HepG2 (cell line): ENCODE results near the gene TBC1D20. TPM values are rescaled to one million over a fixed set of nuclear protein-coding genes. Genes with fewer than 3 reads are reported as not detected.

Source experiments
- ARNT ChIP-seq: fragments of 450-650 bp; IDR thresholded peaks from 2 replicates; pipeline ENCODE4 v1.6.1; 2017
- HDAC2 ChIP-seq: sonication (generic); formaldehyde crosslinking; IDR thresholded peaks from 2 replicates; pipeline ENCODE4 v1.4.0; 2020; ENCODE audit warnings: missing genetic modification reagents
- MAFG ChIP-seq: sonication (generic); formaldehyde crosslinking; IDR thresholded peaks from 2 replicates; pipeline ENCODE4 v1.5.1; 2020; ENCODE audit warnings: mild to moderate bottlenecking, missing genetic modification reagents
- PLRG1 ChIP-seq: fragments of 450-650 bp; conservative IDR thresholded peaks from 2 replicates; pipeline ENCODE4 v1.6.1; 2016
- REPIN1 ChIP-seq: sonication (generic); formaldehyde crosslinking; IDR thresholded peaks from 2 replicates; pipeline ENCODE4 v1.8.0; 2022; ENCODE audit warnings: missing genetic modification reagents, low read depth, mild to moderate bottlenecking, borderline replicate concordance
- SMARCE1 ChIP-seq: fragments of 450-650 bp; IDR thresholded peaks from 2 replicates; pipeline ENCODE4 v1.6.1; 2017; ENCODE audit warnings: borderline replicate concordance
- TBX3 ChIP-seq: fragments of 450-650 bp; IDR thresholded peaks from 2 replicates; pipeline ENCODE4 v1.6.1; 2017; ENCODE audit warnings: antibody characterized with exemption, mild to moderate bottlenecking, inconsistent platforms, borderline replicate concordance
- ZBTB7A ChIP-seq: sonication (generic); formaldehyde crosslinking; IDR thresholded peaks from 2 replicates; pipeline ENCODE4 v1.8.0; 2022; ENCODE audit warnings: mild to moderate bottlenecking, missing genetic modification reagents
- ZNF235 ChIP-seq: sonication (generic); formaldehyde crosslinking; IDR thresholded peaks from 2 replicates; pipeline ENCODE4 v1.8.1; 2023; ENCODE audit warnings: mild to moderate bottlenecking, missing genetic modification reagents, borderline replicate concordance
- ZNF274 ChIP-seq: sonication (generic); formaldehyde crosslinking; IDR thresholded peaks from 2 replicates; pipeline ENCODE4 v1.5.1; 2020; ENCODE audit warnings: mild to moderate bottlenecking, missing genetic modification reagents
- ZNF337 ChIP-seq: sonication (generic); formaldehyde crosslinking; IDR thresholded peaks from 2 replicates; pipeline ENCODE4 v1.5.1; 2020; ENCODE audit warnings: missing genetic modification reagents, low read depth, mild to moderate bottlenecking, borderline replicate concordance
- ZNF432 ChIP-seq: sonication (generic); formaldehyde crosslinking; IDR thresholded peaks from 2 replicates; pipeline ENCODE4 v1.5.0; 2020; ENCODE audit warnings: missing genetic modification reagents, mild to moderate bottlenecking, borderline replicate concordance
- ZNF496 ChIP-seq: sonication (generic); formaldehyde crosslinking; IDR thresholded peaks from 2 replicates; pipeline ENCODE4 v1.8.1; 2023; ENCODE audit warnings: mild to moderate bottlenecking, moderate library complexity, missing genetic modification reagents; ENCODE audit not compliant: insufficient replicate concordance
- polyA plus RNA-seq, 8 experiments: library from polyadenylated mRNA; depleted of rRNA in 3 of 8; stranded (reverse) in 7 of 8; unstranded in 1 of 8; fragments of >200 nt; fragmentation: Illumina TruSeq in 4 of 8; extraction: Trizol in 4 of 8; gene quantifications; 2 replicates each; pipeline versions ENCODE4 v1.2.1 to v1.2.3, GENCODE V29; 2011 to 2016; ENCODE audit warnings: low read depth in 4 of 8, missing spikeins in 1 of 8, mixed read lengths in 1 of 8; ENCODE audit not compliant: insufficient read depth in 1 of 8
- total RNA-seq, 5 experiments: library from RNA; depleted of rRNA; stranded (reverse); fragments of >200 nt; fragmentation: Illumina TruSeq; extraction: Trizol; gene quantifications; 2 replicates each; pipeline ENCODE4 v1.2.3, GENCODE V29; 2016; ENCODE audit warnings: low read depth in 1 of 5
- TF ChIP-seq, protein P1 (sequence below): IDR thresholded peaks from 2 replicates; pipeline ENCODE4 v1.6.1; 2016; ENCODE audit warnings: low read depth, missing genetic modification reagents, missing compliant biosample characterization
- TF ChIP-seq, protein P2 (sequence below): sonication (generic); formaldehyde crosslinking; IDR thresholded peaks from 2 replicates; pipeline ENCODE4 v1.4.0; 2020; ENCODE audit warnings: mild to moderate bottlenecking, low read depth, missing genetic modification reagents
- TF ChIP-seq, protein P3 (sequence below): sonication (generic); formaldehyde crosslinking; IDR thresholded peaks from 2 replicates; pipeline ENCODE4 v1.5.1; 2020; ENCODE audit warnings: mild to moderate bottlenecking, missing genetic modification reagents, borderline replicate concordance

The TBC1D20 gene
- total and polyA plus RNA-seq, 2 of the 13 experiments (the other 11 are each of a cell fraction or from before 2014, with no cell fraction given): 36.6 to 47.1 TPM

DNA sequence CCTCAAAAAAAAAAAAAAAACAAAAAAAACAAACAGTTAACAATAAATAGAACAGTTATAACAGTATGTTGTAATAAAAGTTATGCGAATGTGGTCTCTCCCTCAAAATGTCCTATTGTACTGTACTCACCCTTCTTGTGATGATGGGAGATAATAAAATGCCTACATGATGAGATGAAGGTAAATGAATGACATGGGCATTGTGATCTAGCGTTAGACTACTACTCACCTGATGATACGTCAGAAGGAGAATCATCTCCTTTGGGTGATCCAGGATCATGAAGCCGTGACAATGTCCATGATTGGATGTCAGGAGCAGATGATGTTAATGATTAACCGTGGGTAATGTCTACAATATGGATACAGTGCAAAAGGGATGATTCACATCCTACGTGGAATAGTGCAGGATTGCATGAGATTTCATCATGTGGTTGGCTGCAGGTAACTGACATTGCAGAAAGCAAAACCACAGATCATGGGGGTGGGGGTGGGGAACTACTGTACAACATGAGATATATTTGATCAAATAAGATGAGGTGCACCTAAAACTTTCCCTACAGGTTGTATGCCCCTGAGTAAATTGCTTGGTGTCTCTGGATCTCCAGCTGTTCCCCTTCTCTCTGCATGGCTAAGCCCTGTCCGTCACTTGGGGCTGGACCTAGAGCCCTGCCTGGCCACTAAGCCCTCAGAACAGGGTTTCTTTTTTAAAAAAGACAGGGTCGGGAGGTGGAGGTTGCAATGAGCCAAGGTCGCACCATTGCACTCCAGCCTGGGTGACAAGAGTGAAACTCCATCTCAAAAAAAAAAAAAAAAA is 60.4 kb downstream of the TBC1D20 start (continued):
- TF ChIP-seq, protein P1, sequence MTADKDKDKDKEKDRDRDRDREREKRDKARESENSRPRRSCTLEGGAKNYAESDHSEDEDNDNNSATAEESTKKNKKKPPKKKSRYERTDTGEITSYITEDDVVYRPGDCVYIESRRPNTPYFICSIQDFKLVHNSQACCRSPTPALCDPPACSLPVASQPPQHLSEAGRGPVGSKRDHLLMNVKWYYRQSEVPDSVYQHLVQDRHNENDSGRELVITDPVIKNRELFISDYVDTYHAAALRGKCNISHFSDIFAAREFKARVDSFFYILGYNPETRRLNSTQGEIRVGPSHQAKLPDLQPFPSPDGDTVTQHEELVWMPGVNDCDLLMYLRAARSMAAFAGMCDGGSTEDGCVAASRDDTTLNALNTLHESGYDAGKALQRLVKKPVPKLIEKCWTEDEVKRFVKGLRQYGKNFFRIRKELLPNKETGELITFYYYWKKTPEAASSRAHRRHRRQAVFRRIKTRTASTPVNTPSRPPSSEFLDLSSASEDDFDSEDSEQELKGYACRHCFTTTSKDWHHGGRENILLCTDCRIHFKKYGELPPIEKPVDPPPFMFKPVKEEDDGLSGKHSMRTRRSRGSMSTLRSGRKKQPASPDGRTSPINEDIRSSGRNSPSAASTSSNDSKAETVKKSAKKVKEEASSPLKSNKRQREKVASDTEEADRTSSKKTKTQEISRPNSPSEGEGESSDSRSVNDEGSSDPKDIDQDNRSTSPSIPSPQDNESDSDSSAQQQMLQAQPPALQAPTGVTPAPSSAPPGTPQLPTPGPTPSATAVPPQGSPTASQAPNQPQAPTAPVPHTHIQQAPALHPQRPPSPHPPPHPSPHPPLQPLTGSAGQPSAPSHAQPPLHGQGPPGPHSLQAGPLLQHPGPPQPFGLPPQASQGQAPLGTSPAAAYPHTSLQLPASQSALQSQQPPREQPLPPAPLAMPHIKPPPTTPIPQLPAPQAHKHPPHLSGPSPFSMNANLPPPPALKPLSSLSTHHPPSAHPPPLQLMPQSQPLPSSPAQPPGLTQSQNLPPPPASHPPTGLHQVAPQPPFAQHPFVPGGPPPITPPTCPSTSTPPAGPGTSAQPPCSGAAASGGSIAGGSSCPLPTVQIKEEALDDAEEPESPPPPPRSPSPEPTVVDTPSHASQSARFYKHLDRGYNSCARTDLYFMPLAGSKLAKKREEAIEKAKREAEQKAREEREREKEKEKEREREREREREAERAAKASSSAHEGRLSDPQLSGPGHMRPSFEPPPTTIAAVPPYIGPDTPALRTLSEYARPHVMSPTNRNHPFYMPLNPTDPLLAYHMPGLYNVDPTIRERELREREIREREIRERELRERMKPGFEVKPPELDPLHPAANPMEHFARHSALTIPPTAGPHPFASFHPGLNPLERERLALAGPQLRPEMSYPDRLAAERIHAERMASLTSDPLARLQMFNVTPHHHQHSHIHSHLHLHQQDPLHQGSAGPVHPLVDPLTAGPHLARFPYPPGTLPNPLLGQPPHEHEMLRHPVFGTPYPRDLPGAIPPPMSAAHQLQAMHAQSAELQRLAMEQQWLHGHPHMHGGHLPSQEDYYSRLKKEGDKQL: peak; percentile 33; the same call in 1 of the 2 replicates
- TF ChIP-seq HDAC2 (peak; percentile 87), ZNF274 (no peak), REPIN1 (CRISPR knock-in tag) (peak; percentile 87), ZNF432 (CRISPR knock-in tag) (no peak), ZNF337 (CRISPR knock-in tag) (peak; percentile 42; the same call in 1 of the 2 replicates), ZBTB7A (CRISPR knock-in tag) (no peak), ZNF496 (no peak), PLRG1 (no peak), ARNT (no peak), TBX3 (peak; percentile 49; the same call in 1 of the 2 replicates), SMARCE1 (no peak), MAFG (CRISPR knock-in tag) (no peak), ZNF235 (no peak)
- TF ChIP-seq, protein P2, sequence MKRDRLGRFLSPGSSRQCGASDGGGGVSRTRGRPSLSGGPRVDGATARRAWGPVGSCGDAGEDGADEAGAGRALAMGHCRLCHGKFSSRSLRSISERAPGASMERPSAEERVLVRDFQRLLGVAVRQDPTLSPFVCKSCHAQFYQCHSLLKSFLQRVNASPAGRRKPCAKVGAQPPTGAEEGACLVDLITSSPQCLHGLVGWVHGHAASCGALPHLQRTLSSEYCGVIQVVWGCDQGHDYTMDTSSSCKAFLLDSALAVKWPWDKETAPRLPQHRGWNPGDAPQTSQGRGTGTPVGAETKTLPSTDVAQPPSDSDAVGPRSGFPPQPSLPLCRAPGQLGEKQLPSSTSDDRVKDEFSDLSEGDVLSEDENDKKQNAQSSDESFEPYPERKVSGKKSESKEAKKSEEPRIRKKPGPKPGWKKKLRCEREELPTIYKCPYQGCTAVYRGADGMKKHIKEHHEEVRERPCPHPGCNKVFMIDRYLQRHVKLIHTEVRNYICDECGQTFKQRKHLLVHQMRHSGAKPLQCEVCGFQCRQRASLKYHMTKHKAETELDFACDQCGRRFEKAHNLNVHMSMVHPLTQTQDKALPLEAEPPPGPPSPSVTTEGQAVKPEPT: no peak
- TF ChIP-seq, protein P3, sequence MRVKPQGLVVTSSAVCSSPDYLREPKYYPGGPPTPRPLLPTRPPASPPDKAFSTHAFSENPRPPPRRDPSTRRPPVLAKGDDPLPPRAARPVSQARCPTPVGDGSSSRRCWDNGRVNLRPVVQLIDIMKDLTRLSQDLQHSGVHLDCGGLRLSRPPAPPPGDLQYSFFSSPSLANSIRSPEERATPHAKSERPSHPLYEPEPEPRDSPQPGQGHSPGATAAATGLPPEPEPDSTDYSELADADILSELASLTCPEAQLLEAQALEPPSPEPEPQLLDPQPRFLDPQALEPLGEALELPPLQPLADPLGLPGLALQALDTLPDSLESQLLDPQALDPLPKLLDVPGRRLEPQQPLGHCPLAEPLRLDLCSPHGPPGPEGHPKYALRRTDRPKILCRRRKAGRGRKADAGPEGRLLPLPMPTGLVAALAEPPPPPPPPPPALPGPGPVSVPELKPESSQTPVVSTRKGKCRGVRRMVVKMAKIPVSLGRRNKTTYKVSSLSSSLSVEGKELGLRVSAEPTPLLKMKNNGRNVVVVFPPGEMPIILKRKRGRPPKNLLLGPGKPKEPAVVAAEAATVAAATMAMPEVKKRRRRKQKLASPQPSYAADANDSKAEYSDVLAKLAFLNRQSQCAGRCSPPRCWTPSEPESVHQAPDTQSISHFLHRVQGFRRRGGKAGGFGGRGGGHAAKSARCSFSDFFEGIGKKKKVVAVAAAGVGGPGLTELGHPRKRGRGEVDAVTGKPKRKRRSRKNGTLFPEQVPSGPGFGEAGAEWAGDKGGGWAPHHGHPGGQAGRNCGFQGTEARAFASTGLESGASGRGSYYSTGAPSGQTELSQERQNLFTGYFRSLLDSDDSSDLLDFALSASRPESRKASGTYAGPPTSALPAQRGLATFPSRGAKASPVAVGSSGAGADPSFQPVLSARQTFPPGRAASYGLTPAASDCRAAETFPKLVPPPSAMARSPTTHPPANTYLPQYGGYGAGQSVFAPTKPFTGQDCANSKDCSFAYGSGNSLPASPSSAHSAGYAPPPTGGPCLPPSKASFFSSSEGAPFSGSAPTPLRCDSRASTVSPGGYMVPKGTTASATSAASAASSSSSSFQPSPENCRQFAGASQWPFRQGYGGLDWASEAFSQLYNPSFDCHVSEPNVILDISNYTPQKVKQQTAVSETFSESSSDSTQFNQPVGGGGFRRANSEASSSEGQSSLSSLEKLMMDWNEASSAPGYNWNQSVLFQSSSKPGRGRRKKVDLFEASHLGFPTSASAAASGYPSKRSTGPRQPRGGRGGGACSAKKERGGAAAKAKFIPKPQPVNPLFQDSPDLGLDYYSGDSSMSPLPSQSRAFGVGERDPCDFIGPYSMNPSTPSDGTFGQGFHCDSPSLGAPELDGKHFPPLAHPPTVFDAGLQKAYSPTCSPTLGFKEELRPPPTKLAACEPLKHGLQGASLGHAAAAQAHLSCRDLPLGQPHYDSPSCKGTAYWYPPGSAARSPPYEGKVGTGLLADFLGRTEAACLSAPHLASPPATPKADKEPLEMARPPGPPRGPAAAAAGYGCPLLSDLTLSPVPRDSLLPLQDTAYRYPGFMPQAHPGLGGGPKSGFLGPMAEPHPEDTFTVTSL (CRISPR knock-in tag): no peak
